ENCODE results near the gene SLC6A19. TPM values are rescaled to one million over a fixed set of nuclear protein-coding genes. Genes with fewer than 3 reads are reported as not detected.

Gene SLC6A19
- total RNA-seq, 1 donor from 2014 or later: not detected

GRCh38 chr5:1185038-1185627 is 16.3 kb upstream of the SLC6A19 start:
- Histone ChIP-seq H3K27ac (no peak overlapping the region), H3F3A (ENCODE audit: low read depth) (no peaks in the 10 kb centered on the region), H3K4me2 (no peak overlapping the region), H2AFZ (replicated peaks) (no peak overlapping the region), H3K4me3 (no peak overlapping the region), H3K79me2 (ENCODE audit: low read depth) (no peaks in the 10 kb centered on the region), H3K9ac (no peak overlapping the region), H3K9me3 (ENCODE audit: low read depth) (no peaks in the 10 kb centered on the region), H3K36me3 (no peaks in the 10 kb centered on the region), H3K27me3 (no peaks in the 10 kb centered on the region), H3K4me1 (peaks cover 5% of the 10 kb centered on the region), H4K20me1 (ENCODE audit: low read depth) (no peaks in the 10 kb centered on the region)
- no peaks in the 10 kb centered on the region for H3K9me3 Mint-ChIP-seq
- H3K4me1 Mint-ChIP-seq: peaks cover 18% of the 10 kb centered on the region
- no peak for DNase-seq (ENCODE audit: low spot score)
- no peak overlapping the region for H3K4me3 Mint-ChIP-seq
- H3K27me3 Mint-ChIP-seq (ENCODE audit: insufficient read depth, low read depth): peaks cover 2% of the 10 kb centered on the region
- H3K27ac Mint-ChIP-seq: no peak overlapping the region
- no peak for TF ChIP-seq EZH2phosphoT487 (IDR thresholded peaks at IDR 0.05)
- TF ChIP-seq CTCF (IDR thresholded peaks at IDR 0.05): no peak
- no peak for TF ChIP-seq EZH2 (IDR thresholded peaks at IDR 0.05)
- no peaks in the 10 kb centered on the region for H3K36me3 Mint-ChIP-seq

- H3K9ac ChIP-seq: no peak overlapping the region
- H3K4me3 ChIP-seq: no peak overlapping the region
- no peak overlapping the region for H2AFZ ChIP-seq (replicated peaks)
- no peaks in the 10 kb centered on the region for H4K20me1 ChIP-seq (ENCODE audit: low read depth)
- H3K36me3 ChIP-seq: no peaks in the 10 kb centered on the region
- H3K27ac Mint-ChIP-seq: peak overlapping the region; percentile 78
- H3K4me1 Mint-ChIP-seq: peaks cover 25% of the 10 kb centered on the region
- no peak overlapping the region for H3K4me3 Mint-ChIP-seq
- no peaks in the 10 kb centered on the region for H3K9me3 ChIP-seq (ENCODE audit: low read depth)
- H3F3A ChIP-seq (ENCODE audit: low read depth): no peaks in the 10 kb centered on the region
- H3K79me2 ChIP-seq (ENCODE audit: low read depth): no peaks in the 10 kb centered on the region
- TF ChIP-seq EZH2phosphoT487 (IDR thresholded peaks at IDR 0.05) (no peak), EZH2 (IDR thresholded peaks at IDR 0.05) (no peak), CTCF (IDR thresholded peaks at IDR 0.05) (no peak)
- H3K27me3 ChIP-seq: peaks cover under 1% of the 10 kb centered on the region
- H3K9me3 Mint-ChIP-seq: no peaks in the 10 kb centered on the region
- H3K36me3 Mint-ChIP-seq: no peaks in the 10 kb centered on the region
- no peak overlapping the region for H3K27ac ChIP-seq
- peaks cover 9% of the 10 kb centered on the region for H3K27me3 Mint-ChIP-seq (ENCODE audit: insufficient read depth, low read depth)
- no peak for DNase-seq (ENCODE audit: low spot score)
- no peak overlapping the region for H3K4me2 ChIP-seq
- peaks cover 5% of the 10 kb centered on the region for H3K4me1 ChIP-seq
These were observed 15.6 kb upstream of the SLC6A19 start for GRCh38 chr5:1185629-1186350.

GRCh38 chr5:1186351-1187233 is 14.8 kb upstream of the SLC6A19 start:
- no peaks in the 10 kb centered on the region for H3K9me3 ChIP-seq (ENCODE audit: low read depth)
- H3K79me2 ChIP-seq (ENCODE audit: low read depth): no peaks in the 10 kb centered on the region
- H3K9ac ChIP-seq: no peak overlapping the region
- no peak overlapping the region for H2AFZ ChIP-seq (replicated peaks)
- TF ChIP-seq EZH2phosphoT487 (IDR thresholded peaks at IDR 0.05) (no peak), EZH2 (IDR thresholded peaks at IDR 0.05) (no peak), CTCF (IDR thresholded peaks at IDR 0.05) (no peak)
- H3K4me2 ChIP-seq: no peak overlapping the region
- Mint-ChIP-seq H3K9me3 (no peaks in the 10 kb centered on the region), H3K4me1 (peaks cover 26% of the 10 kb centered on the region), H3K27me3 (ENCODE audit: insufficient read depth, low read depth) (peaks cover 10% of the 10 kb centered on the region), H3K27ac (peak overlapping the region; percentile 5), H3K4me3 (no peak overlapping the region), H3K36me3 (no peaks in the 10 kb centered on the region)
- H3K4me3 ChIP-seq: no peak overlapping the region
- H3K27me3 ChIP-seq: peaks cover 3% of the 10 kb centered on the region
- peaks cover 5% of the 10 kb centered on the region for H3K4me1 ChIP-seq
- no peaks in the 10 kb centered on the region for H3F3A ChIP-seq (ENCODE audit: low read depth)
- DNase-seq (ENCODE audit: low spot score): no peak
- no peaks in the 10 kb centered on the region for H4K20me1 ChIP-seq (ENCODE audit: low read depth)
- H3K36me3 ChIP-seq: no peaks in the 10 kb centered on the region
- H3K27ac ChIP-seq: no peak overlapping the region

Measured in neural progenitor cell (in vitro differentiated cells).